HUES48 (cell line): ENCODE results near the gene ZSCAN32.

Experiments
- H3K27ac ChIP-seq: one replicate; pipeline ENCODE4 v1.7.0; 2013; ENCODE audit warnings: low read depth, low read length, inconsistent platforms
- H3K27me3 ChIP-seq: 2 replicates; pipeline ENCODE4 v1.6.1; 2013; ENCODE audit warnings: mild to moderate bottlenecking, low read length; ENCODE audit not compliant: control insufficient read depth, insufficient read depth
- H3K36me3 ChIP-seq: 2 replicates; pipeline ENCODE4 v1.6.1; 2013; ENCODE audit warnings: low read length; ENCODE audit not compliant: control insufficient read depth, insufficient read depth
- H3K4me1 ChIP-seq: 2 replicates; pipeline ENCODE4 v1.6.1; 2013; ENCODE audit warnings: mild to moderate bottlenecking, low read length; ENCODE audit not compliant: control insufficient read depth, insufficient read depth
- H3K4me3 ChIP-seq: 2 replicates; pipeline ENCODE4 v1.5.1; 2013; ENCODE audit warnings: mild to moderate bottlenecking, low read depth, low read length
- H3K9ac ChIP-seq: 2 replicates; pipeline ENCODE4 v1.6.1; 2013; ENCODE audit warnings: mild to moderate bottlenecking, low read depth, low read length, moderate library complexity
- H3K9me3 ChIP-seq: 2 replicates; pipeline ENCODE4 v1.6.1; 2013; ENCODE audit warnings: low read length; ENCODE audit not compliant: control insufficient read depth, insufficient read depth

Gene ZSCAN32

GRCh38 chr16:3356118-3356517 lies 44.7 kb downstream of the ZSCAN32 start:
- Histone ChIP-seq H3K4me3 (no peak overlapping the region), H3K36me3 (no peaks in the 10 kb centered on the region), H3K27ac (no peak overlapping the region), H3K27me3 (no peaks in the 10 kb centered on the region), H3K4me1 (no peaks in the 10 kb centered on the region), H3K9me3 (peaks cover 16% of the 10 kb centered on the region), H3K9ac (no peak overlapping the region)

GRCh38 chr16:3355589-3355988 lies 45.2 kb downstream of the ZSCAN32 start, which contains the start of gene OR2C1:
OR2C1 (plus strand) TSS chr16:3355889; CDS start chr16:3355941, 52 bp downstream.
- no peaks in the 10 kb centered on the region for H3K4me1 ChIP-seq
- no peak within 1 kb of the TSS for H3K27ac ChIP-seq
- peaks cover 16% of the 10 kb centered on the region for H3K9me3 ChIP-seq
- no peak within 1 kb of the TSS for H3K9ac ChIP-seq
- no peaks in the 10 kb centered on the region for H3K36me3 ChIP-seq
- no peak within 1 kb of the TSS for H3K4me3 ChIP-seq
- H3K27me3 ChIP-seq = no peaks in the 10 kb centered on the region

- no peak overlapping the region for H3K9ac ChIP-seq
These were observed 51.6 kb downstream of the ZSCAN32 start for GRCh38 chr16:3349175-3349574.

GRCh38 chr16:3348547-3349167 lies 52.1 kb downstream of the ZSCAN32 start:
- no peak overlapping the region for H3K27ac ChIP-seq
- H3K4me3 ChIP-seq = no peak overlapping the region
- no peak overlapping the region for H3K9ac ChIP-seq
- no peaks in the 10 kb centered on the region for H3K27me3 ChIP-seq
- no peaks in the 10 kb centered on the region for H3K9me3 ChIP-seq
- H3K4me1 ChIP-seq = no peaks in the 10 kb centered on the region
- no peaks in the 10 kb centered on the region for H3K36me3 ChIP-seq

More at GRCh38 chr16:3349175-3349574, 51.6 kb downstream of the ZSCAN32 start:
- no peaks in the 10 kb centered on the region for H3K4me1 ChIP-seq
- no peaks in the 10 kb centered on the region for H3K36me3 ChIP-seq
- no peak overlapping the region for H3K4me3 ChIP-seq
- no peaks in the 10 kb centered on the region for H3K9me3 ChIP-seq
- no peaks in the 10 kb centered on the region for H3K27me3 ChIP-seq
- H3K27ac ChIP-seq = no peak overlapping the region

- Histone ChIP-seq H3K4me3 (no peak overlapping the region), H3K27me3 (no peaks in the 10 kb centered on the region), H3K4me1 (no peaks in the 10 kb centered on the region), H3K9ac (no peak overlapping the region), H3K9me3 (peaks cover 5% of the 10 kb centered on the region; the same call in 1 of the 2 replicates), H3K36me3 (no peaks in the 10 kb centered on the region), H3K27ac (no peak overlapping the region)
These were observed 53.2 kb downstream of the ZSCAN32 start for GRCh38 chr16:3347586-3347985.

- H3K4me1 ChIP-seq = no peaks in the 10 kb centered on the region
- no peak overlapping the region for H3K27ac ChIP-seq
- peaks cover 9% of the 10 kb centered on the region for H3K9me3 ChIP-seq
These were observed 54.8 kb downstream of the ZSCAN32 start for GRCh38 chr16:3346041-3346440.

More at GRCh38 chr16:3346041-3346440, 54.8 kb downstream of the ZSCAN32 start:
- Histone ChIP-seq H3K4me3 (no peak overlapping the region), H3K9ac (no peak overlapping the region), H3K27me3 (no peaks in the 10 kb centered on the region), H3K36me3 (no peaks in the 10 kb centered on the region)
